GM12874 (cell line): Measurements from ENCODE around the gene PARS2.

ENCODE experiments used
- TF ChIP-seq, protein P1 (sequence below): IDR thresholded peaks from 2 replicates; pipeline ENCODE4 v1.5.1; 2011; ENCODE audit warnings: low read depth, mild to moderate bottlenecking, control low read depth, low read length, moderate library complexity; ENCODE audit not compliant: insufficient read depth

The PARS2 gene

DNA sequence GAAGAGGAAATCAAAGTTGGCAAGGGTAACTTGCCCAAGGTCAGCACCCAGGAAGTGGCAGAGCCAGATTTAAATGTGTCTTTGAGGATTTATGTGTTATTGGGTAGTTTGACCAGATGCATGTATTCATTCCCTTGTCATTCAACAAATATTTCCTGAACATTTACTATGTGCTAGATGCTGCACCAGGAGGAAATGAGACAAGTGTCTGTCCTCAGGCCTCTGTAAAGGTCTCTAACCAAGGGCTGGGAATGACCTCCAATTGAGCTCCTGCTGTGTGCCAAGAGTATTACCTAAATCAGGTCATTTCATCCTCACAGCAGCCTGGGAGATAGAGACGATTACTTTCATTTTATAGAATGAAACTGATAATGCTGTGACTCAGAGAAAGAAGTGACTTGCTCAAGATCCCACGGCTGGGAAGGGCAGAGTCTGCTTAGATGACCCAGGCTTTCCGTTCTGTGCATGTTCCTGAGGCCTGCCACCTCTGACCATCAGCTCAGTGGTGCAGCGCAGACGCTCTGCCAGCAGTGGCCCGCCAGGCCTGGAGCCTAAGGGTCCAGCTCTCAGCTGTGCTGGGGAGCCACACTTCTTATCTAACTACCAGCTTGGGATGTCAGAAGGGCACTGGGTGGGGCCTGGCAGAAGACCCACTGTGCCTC, 40.3 kb upstream of the PARS2 start:
- TF ChIP-seq, protein P1, sequence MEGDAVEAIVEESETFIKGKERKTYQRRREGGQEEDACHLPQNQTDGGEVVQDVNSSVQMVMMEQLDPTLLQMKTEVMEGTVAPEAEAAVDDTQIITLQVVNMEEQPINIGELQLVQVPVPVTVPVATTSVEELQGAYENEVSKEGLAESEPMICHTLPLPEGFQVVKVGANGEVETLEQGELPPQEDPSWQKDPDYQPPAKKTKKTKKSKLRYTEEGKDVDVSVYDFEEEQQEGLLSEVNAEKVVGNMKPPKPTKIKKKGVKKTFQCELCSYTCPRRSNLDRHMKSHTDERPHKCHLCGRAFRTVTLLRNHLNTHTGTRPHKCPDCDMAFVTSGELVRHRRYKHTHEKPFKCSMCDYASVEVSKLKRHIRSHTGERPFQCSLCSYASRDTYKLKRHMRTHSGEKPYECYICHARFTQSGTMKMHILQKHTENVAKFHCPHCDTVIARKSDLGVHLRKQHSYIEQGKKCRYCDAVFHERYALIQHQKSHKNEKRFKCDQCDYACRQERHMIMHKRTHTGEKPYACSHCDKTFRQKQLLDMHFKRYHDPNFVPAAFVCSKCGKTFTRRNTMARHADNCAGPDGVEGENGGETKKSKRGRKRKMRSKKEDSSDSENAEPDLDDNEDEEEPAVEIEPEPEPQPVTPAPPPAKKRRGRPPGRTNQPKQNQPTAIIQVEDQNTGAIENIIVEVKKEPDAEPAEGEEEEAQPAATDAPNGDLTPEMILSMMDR: no peak

GRCh38 chr1:54803761-54804470, 39.6 kb upstream of the PARS2 start:
- TF ChIP-seq, protein P1: no peak

GRCh38 chr1:54800899-54801759, 36.8 kb upstream of the PARS2 start, which contains the start of gene TTC22:
Gene TTC22 (minus strand): TSS chr1:54801323. CDS start chr1:54801163, 160 bp downstream.
- TF ChIP-seq, protein P1: peak; percentile 80

DNA sequence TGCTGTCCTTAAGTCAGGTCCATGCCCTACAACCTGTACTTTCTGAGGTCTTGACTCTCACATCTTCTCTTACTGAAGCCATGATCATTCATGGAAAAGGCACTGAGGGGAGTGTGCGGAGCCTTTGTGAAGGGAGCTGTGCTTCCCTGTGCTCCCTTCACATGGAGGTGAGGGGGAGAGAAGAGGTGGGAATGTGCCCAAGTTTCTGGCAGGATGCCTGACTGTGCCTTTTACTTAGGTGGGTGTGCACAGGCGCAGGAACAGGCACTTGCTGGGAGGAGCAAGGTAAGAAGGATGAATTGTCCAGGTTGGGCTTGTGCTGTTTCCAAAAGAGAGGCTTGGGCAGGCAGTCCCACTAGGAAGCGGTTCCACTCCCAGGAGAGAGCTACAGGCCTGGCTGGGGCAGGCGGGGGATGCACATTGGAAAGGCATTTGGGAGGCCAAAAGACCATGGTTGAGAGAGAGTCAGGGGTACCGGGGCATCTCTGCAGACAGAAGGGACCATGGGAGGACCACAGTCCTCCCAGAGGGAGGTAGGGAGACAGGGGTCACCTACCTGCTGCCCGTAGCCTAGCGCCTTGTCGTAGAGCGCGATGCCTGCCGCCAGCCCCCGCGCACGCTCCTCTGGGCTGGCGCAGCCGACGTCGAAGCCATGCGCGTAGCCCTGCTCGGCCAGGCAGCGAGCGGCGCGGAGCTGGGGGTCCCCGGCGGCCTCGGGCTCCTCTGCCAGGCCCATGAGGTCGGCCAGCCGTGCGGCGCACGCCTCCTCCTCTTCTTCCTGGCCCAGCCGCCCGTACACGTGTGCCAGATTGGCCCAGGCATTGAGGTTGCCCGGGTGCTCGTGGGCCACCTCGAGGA, 35.9 kb upstream of the PARS2 start:
- TF ChIP-seq, protein P1: no peak

DNA sequence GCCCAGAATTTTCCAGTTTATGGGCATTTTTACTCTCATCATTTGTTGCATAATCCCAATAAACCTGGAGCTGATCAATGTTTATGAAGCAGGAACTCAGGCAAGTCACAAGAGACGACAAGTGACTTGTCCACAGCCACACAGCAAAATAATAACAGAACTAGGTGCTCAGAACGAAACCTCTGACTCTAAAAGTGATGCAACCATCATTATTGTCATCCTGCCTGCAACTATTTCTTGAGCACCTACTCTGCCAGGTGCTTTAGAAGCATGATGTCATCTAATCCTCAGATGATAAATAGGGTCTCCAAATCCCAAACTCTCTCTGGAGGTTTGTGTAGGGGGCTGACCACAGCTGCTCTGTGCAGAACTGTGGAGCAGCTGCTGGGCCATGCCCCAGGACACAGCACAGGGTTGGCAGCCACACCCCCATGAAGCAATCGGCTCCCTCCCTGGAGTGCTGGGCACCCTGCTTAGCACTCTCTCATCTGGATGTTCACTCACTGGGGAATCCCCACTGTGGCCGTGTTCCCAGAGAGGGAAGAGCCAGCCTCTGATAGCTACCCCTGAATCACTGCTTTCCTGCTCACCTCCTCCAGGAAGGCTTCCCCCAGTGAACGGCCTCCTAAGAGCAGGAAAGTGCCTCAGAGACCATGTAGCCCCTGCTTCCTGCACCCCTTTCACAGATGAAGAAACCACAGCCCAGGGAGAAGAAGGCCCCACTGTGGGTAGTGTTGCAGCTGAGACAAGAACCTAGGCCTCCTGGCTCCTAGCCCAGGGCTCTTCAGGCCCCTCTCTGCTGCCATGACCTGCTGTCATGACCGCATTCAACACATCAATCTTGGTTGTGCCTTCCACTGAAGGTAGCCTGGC, 34.7 kb upstream of the PARS2 start:
- TF ChIP-seq, protein P1: no peak

GRCh38 chr1:54798206-54798605, 33.9 kb upstream of the PARS2 start:
- TF ChIP-seq, protein P1: no peak
